HCT116 (cell line): Measurements from ENCODE around the gene WBP1L. TPM values are rescaled to one million over a fixed set of nuclear protein-coding genes. Genes with fewer than 3 reads are reported as not detected.

Source experiments
- ATAC-seq: fragments of 200-7000 bp; cut with Tn5 transposase; 2 replicates; pipeline ENCODE4 v1.9.1; 2020; ENCODE audit warnings: mild to moderate bottlenecking, moderate library complexity
- BruUV-seq: library from RNA; stranded (reverse); fragments of 400-500 nt; replicated peaks from 2 replicates; lab custom pipeline; 2021; lab: Mats Ljungman, UMichigan
- CTCF ChIA-PET: fragments of 300-600 bp; sonication (Branson Sonifier 250); formaldehyde crosslinking; loops from one replicate; lab custom pipeline; 2021; ENCODE audit warnings: antibody characterized with exemption; lab: Charles Lee
- POLR2A ChIA-PET: fragments of 300-600, 350-600 bp; sonication (Branson Sonifier 250); formaldehyde crosslinking; loops from one replicate; lab custom pipeline; 2021; ENCODE audit warnings: antibody characterized with exemption; lab: Charles Lee
- RAD21 ChIA-PET, 2 experiments: fragments of 300-600 bp; sonication (Branson Sonifier 250); formaldehyde crosslinking; loops; one replicate each; lab custom pipeline; 2023; ENCODE audit warnings: low total read pairs in 2 of 2; ENCODE audit not compliant: uncharacterized antibody in 2 of 2, unreplicated experiment in 2 of 2, low non-redundant PET in 1 of 2; lab: Charles Lee
- DNase-seq: peaks from one replicate; pipeline ENCODE4 v3.0.0-alpha.2; 2010; ENCODE audit warnings: low read depth, low spot score
- H2AFZ ChIP-seq: fragments of 200-600 bp; shearing (Covaris generic), sonication (generic); 2 replicates; pipeline ENCODE4 v1.6.1; 2017; ENCODE audit warnings: low read depth, mixed run types, mixed read lengths, antibody characterized with exemption, low read length; ENCODE audit not compliant: poor library complexity, severe bottlenecking
- H3K27ac ChIP-seq: 2 replicates; pipeline ENCODE4 v1.5.1; 2012; ENCODE audit warnings: low read depth, low read length
- H3K27me3 ChIP-seq: fragments of 200-600 bp; sonication (generic); 2 replicates; pipeline ENCODE4 v1.6.1; 2016; ENCODE audit warnings: mixed run types, low read length, mixed read lengths; ENCODE audit not compliant: insufficient read depth
- H3K36me3 ChIP-seq, 2 experiments: fragments of 200-500 bp in 1 of 2; fragments of 200-600 bp in 1 of 2; sonication (Bioruptor generic) in 1 of 2; sonication (generic) in 1 of 2; 2 replicates each; pipeline versions ENCODE4 v1.5.1 to v1.6.1; 2014 to 2016; ENCODE audit warnings: low read length in 2 of 2, inconsistent platforms in 1 of 2, mixed read lengths in 1 of 2, mixed run types in 1 of 2; ENCODE audit not compliant: insufficient read depth in 2 of 2, control insufficient read depth in 1 of 2
- H3K4me1 ChIP-seq, 2 experiments: fragments of 200-600 bp in 1 of 2; sonication (generic) in 1 of 2; 2 replicates each; pipeline versions ENCODE4 v1.5.1 to v1.6.1; 2012 to 2017; ENCODE audit warnings: low read length in 2 of 2, inconsistent platforms in 1 of 2, mild to moderate bottlenecking in 1 of 2, mixed read lengths in 1 of 2, mixed run types in 1 of 2, moderate library complexity in 1 of 2; ENCODE audit not compliant: insufficient read depth in 2 of 2, control insufficient read depth in 1 of 2
- H3K4me2 ChIP-seq: fragments of 200-600 bp; sonication (generic); 2 replicates; pipeline ENCODE4 v1.6.1; 2017; ENCODE audit warnings: mixed run types, low read length, mixed read lengths
- H3K4me3 ChIP-seq, 2 experiments: fragments of 200-600 bp in 1 of 2; sonication (generic) in 1 of 2; replicated peaks in 1 of 2; 2 replicates each; pipeline ENCODE4 v1.5.1; 2011 to 2016; ENCODE audit warnings: low read length in 2 of 2, control low read depth in 1 of 2, low read depth in 1 of 2, mild to moderate bottlenecking in 1 of 2, mixed read lengths in 1 of 2, mixed run types in 1 of 2
- H3K79me2 ChIP-seq: fragments of 200-600 bp; sonication (generic); 2 replicates; pipeline ENCODE4 v1.6.1; 2017; ENCODE audit warnings: mild to moderate bottlenecking, mixed run types, low read length, moderate library complexity, mixed read lengths; ENCODE audit not compliant: insufficient read depth
- H3K9ac ChIP-seq: fragments of 200-600 bp; sonication (generic); 2 replicates; pipeline ENCODE4 v1.6.1; 2016; ENCODE audit warnings: low read length, mixed read lengths
- H3K9me2 ChIP-seq: fragments of 200-600 bp; sonication (generic), shearing (Covaris generic); 2 replicates; pipeline ENCODE4 v1.6.1; 2017; ENCODE audit warnings: mixed run types, mild to moderate bottlenecking, moderate library complexity; ENCODE audit not compliant: insufficient read depth
- H3K9me3 ChIP-seq, 2 experiments: fragments of 200-500 bp in 1 of 2; fragments of 200-600 bp in 1 of 2; sonication (Bioruptor generic) in 1 of 2; sonication (generic) in 1 of 2; 2 replicates each; pipeline ENCODE4 v1.6.1; 2014 to 2017; ENCODE audit warnings: low read length in 2 of 2, mixed read lengths in 2 of 2, inconsistent platforms in 1 of 2, low read depth in 1 of 2, mild to moderate bottlenecking in 1 of 2, mixed run types in 1 of 2, moderate library complexity in 1 of 2; ENCODE audit not compliant: control insufficient read depth in 1 of 2, insufficient read depth in 1 of 2
- H4K20me1 ChIP-seq: fragments of 200-600 bp; sonication (generic), shearing (Covaris generic); 2 replicates; pipeline ENCODE4 v1.6.1; 2017; ENCODE audit warnings: mixed run types, mild to moderate bottlenecking, moderate library complexity; ENCODE audit not compliant: insufficient read depth
- CEBPB ChIP-seq: IDR thresholded peaks from 2 replicates; pipeline ENCODE4 v1.6.1; 2012; ENCODE audit warnings: low read depth
- EGR1 ChIP-seq: IDR thresholded peaks from 2 replicates; pipeline ENCODE4 v1.6.1; 2012; ENCODE audit warnings: low read depth
- ELF1 ChIP-seq: IDR thresholded peaks from 2 replicates; pipeline ENCODE4 v1.6.1; 2012; ENCODE audit warnings: low read depth, borderline replicate concordance
- POLR2AphosphoS5 ChIP-seq: IDR thresholded peaks from 2 replicates; pipeline ENCODE4 v1.6.1; 2011; ENCODE audit warnings: mild to moderate bottlenecking, low read depth, low read length, moderate library complexity
- SP1 ChIP-seq: IDR thresholded peaks from 2 replicates; pipeline ENCODE4 v1.6.1; 2012; ENCODE audit warnings: low read depth
- SRF ChIP-seq: IDR thresholded peaks from 2 replicates; pipeline ENCODE4 v1.6.1; 2012; ENCODE audit warnings: low read depth
- ZFX ChIP-seq: fragments of 450-650 bp; IDR thresholded peaks from 2 replicates; pipeline ENCODE4 v1.6.1; 2017
- intact Hi-C: fragments of 100-400 bp; cut with micrococcal nuclease; formaldehyde crosslinking; loops from 2 replicates; pipeline ENCODE4 v1.10.0; 2022
- total RNA-seq: library from RNA; stranded (reverse); gene quantifications from one replicate; pipeline ENCODE4 v1.2.1, GENCODE V29; 2021; ENCODE audit not compliant: unreplicated experiment
- TF ChIP-seq, protein P1 (sequence below): IDR thresholded peaks from 2 replicates; pipeline ENCODE4 v1.6.1; 2012

The WBP1L gene
- total RNA-seq, 1 experiment from 2014 or later: 25.2 TPM

DNA sequence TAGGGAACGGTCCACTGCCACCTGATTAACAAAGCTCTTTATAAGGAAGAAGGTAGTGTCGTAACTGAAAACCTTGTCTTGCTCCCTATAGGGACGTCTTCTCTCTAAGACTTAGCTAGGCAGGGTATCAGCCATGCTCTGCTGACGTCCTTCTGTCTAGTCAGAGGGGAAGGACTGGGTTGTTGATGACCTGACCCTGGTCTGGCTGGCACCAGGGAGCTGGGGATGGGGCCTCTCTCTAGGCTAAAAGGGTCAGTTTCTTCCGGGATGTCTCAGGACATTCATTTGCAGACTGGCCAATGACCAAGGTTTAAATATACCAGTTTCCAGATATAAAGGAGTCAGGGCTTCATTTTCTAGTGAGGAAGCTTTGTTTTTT is 83.8 kb downstream of the WBP1L start:
- Histone ChIP-seq H3K9ac (no peak overlapping the region), H3K36me3 (no peaks in the 10 kb centered on the region)
- no TSS peak for BruUV-seq
- intact Hi-C loops: no loop called here
- TF ChIP-seq SP1 (no peak), ELF1 (no peak), CEBPB (no peak), POLR2AphosphoS5 (no peak), ZFX (no peak)
- TF ChIP-seq, all 23 proteins: peak for 0
- ChIA-PET POLR2A (no interaction called here), CTCF (interaction anchor here (0.6 kb wide), 1 partner anchor 98 kb away, joined by 3 read pairs; no protein-coding TSS in a partner anchor), RAD21 (no interaction called here)
- Histone ChIP-seq H3K79me2 (no peaks in the 10 kb centered on the region), H3K4me1 (no peaks in the 10 kb centered on the region), H3K4me3 (no peak overlapping the region), H3K27me3 (no peaks in the 10 kb centered on the region; the same call in 1 of the 2 replicates), H3K4me2 (no peak overlapping the region), H2AFZ (no peak overlapping the region), H3K27ac (no peak overlapping the region), H4K20me1 (no peaks in the 10 kb centered on the region), H3K9me3 (no peaks in the 10 kb centered on the region), H3K9me2 (no peaks in the 10 kb centered on the region)
- DNase-seq: no peak
- no peak for ATAC-seq

GRCh38 chr10:102831322-102832071 is 87.7 kb downstream of the WBP1L start:
- no TSS peak for BruUV-seq
- no peaks in the 10 kb centered on the region for H4K20me1 ChIP-seq
- RAD21 ChIA-PET: no interaction called here
- H3K4me1 ChIP-seq: no peaks in the 10 kb centered on the region; a peak in 1 of 4 replicates
- no peaks in the 10 kb centered on the region for H3K36me3 ChIP-seq
- intact Hi-C loops: no loop called here
- no peak overlapping the region for H3K4me2 ChIP-seq
- TF ChIP-seq EGR1: no peak
- TF ChIP-seq, protein P1, sequence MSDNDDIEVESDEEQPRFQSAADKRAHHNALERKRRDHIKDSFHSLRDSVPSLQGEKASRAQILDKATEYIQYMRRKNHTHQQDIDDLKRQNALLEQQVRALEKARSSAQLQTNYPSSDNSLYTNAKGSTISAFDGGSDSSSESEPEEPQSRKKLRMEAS: no peak
- no peak for TF ChIP-seq ELF1
- TF ChIP-seq SRF: no peak
- TF ChIP-seq POLR2AphosphoS5: no peak
- no peak overlapping the region for H3K27ac ChIP-seq
- no peak overlapping the region for H3K9ac ChIP-seq
- H3K4me3 ChIP-seq: no peak overlapping the region
- no peak for ATAC-seq
- no peaks in the 10 kb centered on the region for H3K79me2 ChIP-seq
- H2AFZ ChIP-seq: no peak overlapping the region
- H3K9me2 ChIP-seq: no peaks in the 10 kb centered on the region
- no peak for DNase-seq
- H3K9me3 ChIP-seq: no peaks in the 10 kb centered on the region
- CTCF ChIA-PET: no interaction called here
- POLR2A ChIA-PET: interaction anchor here (0.6 kb wide), 1 partner anchor 408 kb away, joined by 3 read pairs; no protein-coding TSS in a partner anchor
- no peaks in the 10 kb centered on the region; the same call in 1 of the 2 replicates for H3K27me3 ChIP-seq
